ENCODE results near the gene EPS15. TPM values are rescaled to one million over a fixed set of nuclear protein-coding genes. Genes with fewer than 3 reads are reported as not detected.
"Not testable (repeated sequence)": the region's sequence is repeated elsewhere in the genome, so short reads cannot be mapped to it uniquely, and the experiment has no call there.

Gene EPS15
- total RNA-seq, 1 donor from 2014 or later, result 41.6 TPM

DNA sequence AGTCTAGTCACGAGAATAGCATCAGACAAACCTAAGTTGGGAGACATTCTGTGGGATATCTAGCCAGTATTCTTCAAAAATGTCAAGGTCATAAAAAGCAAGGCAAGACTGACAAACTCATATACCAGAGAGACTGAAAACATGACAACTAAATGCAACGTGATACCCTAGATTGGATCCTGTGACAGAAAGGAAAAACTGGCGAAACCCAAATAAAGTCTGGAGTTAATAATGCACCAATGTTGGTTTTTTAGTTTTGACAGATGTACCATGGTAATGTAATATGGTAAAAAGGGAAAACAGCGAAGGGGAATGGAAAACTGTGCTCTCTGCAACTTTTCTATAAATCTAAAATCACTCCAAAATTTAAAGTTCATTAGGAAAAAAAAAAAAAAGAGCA, 64.5 kb downstream of the EPS15 start:
- H3K27me3 Mint-ChIP-seq (ENCODE audit: low read depth), result no peaks in the 10 kb centered on the region
- peaks cover 10% of the 10 kb centered on the region for H3K36me3 Mint-ChIP-seq (ENCODE audit: low read depth)
- no peak for DNase-seq (ENCODE audit: low read depth, low spot score)
- no peak overlapping the region for H3K4me3 Mint-ChIP-seq
- TF ChIP-seq, protein P1, sequence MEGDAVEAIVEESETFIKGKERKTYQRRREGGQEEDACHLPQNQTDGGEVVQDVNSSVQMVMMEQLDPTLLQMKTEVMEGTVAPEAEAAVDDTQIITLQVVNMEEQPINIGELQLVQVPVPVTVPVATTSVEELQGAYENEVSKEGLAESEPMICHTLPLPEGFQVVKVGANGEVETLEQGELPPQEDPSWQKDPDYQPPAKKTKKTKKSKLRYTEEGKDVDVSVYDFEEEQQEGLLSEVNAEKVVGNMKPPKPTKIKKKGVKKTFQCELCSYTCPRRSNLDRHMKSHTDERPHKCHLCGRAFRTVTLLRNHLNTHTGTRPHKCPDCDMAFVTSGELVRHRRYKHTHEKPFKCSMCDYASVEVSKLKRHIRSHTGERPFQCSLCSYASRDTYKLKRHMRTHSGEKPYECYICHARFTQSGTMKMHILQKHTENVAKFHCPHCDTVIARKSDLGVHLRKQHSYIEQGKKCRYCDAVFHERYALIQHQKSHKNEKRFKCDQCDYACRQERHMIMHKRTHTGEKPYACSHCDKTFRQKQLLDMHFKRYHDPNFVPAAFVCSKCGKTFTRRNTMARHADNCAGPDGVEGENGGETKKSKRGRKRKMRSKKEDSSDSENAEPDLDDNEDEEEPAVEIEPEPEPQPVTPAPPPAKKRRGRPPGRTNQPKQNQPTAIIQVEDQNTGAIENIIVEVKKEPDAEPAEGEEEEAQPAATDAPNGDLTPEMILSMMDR (conservative IDR thresholded peaks at IDR 0.05), result no peak
- H3K4me1 Mint-ChIP-seq, result peaks cover 10% of the 10 kb centered on the region
- H3K27ac Mint-ChIP-seq (ENCODE audit: unreplicated experiment), result no peak overlapping the region
- H3K9me3 Mint-ChIP-seq, result no peaks in the 10 kb centered on the region

DNA sequence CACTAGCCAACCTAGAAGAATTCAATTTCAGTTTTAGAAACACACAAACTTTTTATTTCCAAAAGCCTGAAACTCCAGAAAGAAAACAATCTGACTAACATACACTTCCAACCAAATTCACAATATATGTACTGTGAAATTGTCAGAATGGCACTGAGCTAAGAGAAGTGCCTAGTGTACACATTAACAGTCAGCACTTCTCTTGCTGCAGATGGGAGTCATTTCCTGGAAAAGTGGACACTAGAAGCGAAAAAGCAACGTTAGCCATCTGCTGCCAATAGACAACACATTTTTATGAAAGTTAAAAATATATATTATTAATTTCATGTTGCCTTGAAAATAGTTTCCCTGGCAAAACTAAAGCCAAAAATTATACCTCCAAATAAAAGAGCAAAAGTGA, 66.1 kb downstream of the EPS15 start:
- Mint-ChIP-seq H3K27ac (ENCODE audit: unreplicated experiment) (no peak overlapping the region), H3K27me3 (ENCODE audit: low read depth) (no peaks in the 10 kb centered on the region), H3K36me3 (ENCODE audit: low read depth) (peaks cover 4% of the 10 kb centered on the region), H3K4me3 (no peak overlapping the region), H3K4me1 (peaks cover 10% of the 10 kb centered on the region), H3K9me3 (no peaks in the 10 kb centered on the region)
- TF ChIP-seq, protein P1 (conservative IDR thresholded peaks at IDR 0.05), result no peak
- no peak for DNase-seq (ENCODE audit: low read depth, low spot score)

DNA sequence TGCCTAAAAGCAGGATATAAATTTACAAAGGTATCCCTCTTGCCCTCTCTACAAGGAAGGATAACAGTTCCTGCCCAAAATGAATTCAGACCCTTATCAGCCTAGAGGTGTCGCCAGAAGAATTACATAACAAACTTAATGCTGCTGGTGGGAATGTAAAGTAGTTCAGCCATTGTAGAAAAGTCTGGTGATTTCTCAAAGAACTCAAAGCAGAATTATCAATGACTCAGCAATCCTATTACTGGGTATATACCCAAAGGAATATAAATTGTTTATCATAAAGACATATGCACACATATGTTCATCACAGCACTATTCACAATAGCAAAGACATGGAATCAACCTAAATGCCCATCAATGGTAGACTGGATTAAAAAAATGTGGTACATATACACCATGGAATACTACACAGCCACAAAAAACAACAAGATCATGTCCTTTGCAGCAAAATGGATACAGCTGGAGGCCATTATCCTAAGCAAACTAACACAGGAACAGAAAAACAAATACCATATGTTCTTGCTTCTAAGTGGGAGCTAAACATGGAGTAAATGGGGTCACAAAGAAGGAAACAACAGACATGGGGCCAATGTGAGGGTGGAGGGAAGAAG, 70.1 kb downstream of the EPS15 start:
- H3K4me1 Mint-ChIP-seq; DNase-seq (ENCODE audit: low read depth, low spot score); H3K27ac Mint-ChIP-seq (ENCODE audit: unreplicated experiment); H3K27me3 Mint-ChIP-seq (ENCODE audit: low read depth); H3K4me3 Mint-ChIP-seq; H3K36me3 Mint-ChIP-seq (ENCODE audit: low read depth); H3K9me3 Mint-ChIP-seq: not testable (repeated sequence)

DNA sequence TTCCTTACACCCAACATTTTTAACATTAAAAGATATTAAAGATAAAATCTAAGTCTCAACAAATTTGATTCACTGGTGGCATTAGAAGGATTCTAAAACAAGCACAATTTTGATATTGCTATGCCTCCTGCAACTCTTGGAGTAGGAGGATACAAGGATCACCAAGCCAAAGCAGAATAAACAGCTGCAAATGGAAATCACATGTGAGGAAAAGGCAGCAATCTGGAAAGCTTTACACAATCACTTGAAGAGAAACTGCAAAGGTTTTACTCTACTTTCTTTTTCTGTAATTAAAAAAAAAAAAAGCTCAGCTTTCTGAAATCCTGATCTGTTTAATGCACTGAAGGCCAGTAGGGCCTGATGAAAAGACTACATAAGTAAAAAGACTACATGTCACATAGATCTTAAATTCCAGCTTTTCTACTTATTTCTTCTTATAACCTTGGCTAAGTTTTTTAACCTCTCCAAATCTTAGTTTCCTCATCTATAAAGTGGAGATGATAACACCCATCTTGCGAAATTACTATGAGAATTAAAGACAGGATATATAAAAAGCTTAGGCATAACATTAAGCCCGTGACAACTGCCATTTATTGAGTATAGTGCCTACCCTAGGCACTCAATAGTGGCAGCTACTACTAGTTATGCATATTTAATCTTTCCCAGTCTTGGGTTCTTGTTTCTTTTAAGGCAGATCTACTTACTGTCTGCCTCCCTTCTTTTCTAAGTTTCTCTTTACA, 73.5 kb downstream of the EPS15 start:
- no peak overlapping the region for H3K4me3 Mint-ChIP-seq
- H3K27me3 Mint-ChIP-seq (ENCODE audit: low read depth), result no peaks in the 10 kb centered on the region
- H3K36me3 Mint-ChIP-seq (ENCODE audit: low read depth), result no peaks in the 10 kb centered on the region
- TF ChIP-seq, protein P1 (conservative IDR thresholded peaks at IDR 0.05), result no peak
- H3K9me3 Mint-ChIP-seq, result no peaks in the 10 kb centered on the region
- no peaks in the 10 kb centered on the region for H3K4me1 Mint-ChIP-seq
- no peak for DNase-seq (ENCODE audit: low read depth, low spot score)
- H3K27ac Mint-ChIP-seq (ENCODE audit: unreplicated experiment), result no peak overlapping the region

DNA sequence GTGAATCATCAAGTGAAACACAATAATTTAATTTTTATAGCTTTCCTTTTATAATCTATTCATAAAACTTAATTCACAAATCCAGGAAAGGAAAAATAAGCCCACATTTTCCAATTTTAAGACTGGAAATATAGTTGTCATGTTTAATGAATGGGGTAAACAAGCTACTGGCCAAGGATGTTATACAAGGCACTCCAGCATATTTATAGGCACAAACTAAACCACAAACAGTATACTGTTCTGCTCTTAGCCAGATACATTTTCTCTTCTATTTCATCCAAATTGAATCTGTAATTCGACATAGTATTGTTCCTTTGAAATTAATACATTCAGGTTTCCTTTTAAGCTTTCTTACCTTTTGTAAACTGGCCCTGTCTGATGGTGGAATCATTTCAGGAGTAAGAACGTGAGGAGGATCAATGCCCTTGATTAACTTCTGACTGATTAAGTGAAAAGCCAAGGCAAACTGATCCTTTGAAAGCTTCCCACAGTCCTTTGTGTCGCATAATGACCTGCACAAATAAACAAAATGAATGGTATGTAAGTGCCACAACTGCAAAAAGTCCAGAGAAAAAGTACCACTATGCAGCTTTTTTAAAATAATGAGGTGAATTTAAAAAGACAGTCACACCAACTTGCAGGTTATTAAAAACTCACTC, 74.4 kb downstream of the EPS15 start:
- no peaks in the 10 kb centered on the region for H3K36me3 Mint-ChIP-seq (ENCODE audit: low read depth)
- TF ChIP-seq, protein P1 (conservative IDR thresholded peaks at IDR 0.05), result no peak
- H3K9me3 Mint-ChIP-seq, result no peaks in the 10 kb centered on the region
- no peak overlapping the region for H3K27ac Mint-ChIP-seq (ENCODE audit: unreplicated experiment)
- H3K4me3 Mint-ChIP-seq, result no peak overlapping the region
- no peaks in the 10 kb centered on the region for H3K4me1 Mint-ChIP-seq
- no peaks in the 10 kb centered on the region for H3K27me3 Mint-ChIP-seq (ENCODE audit: low read depth)
- DNase-seq (ENCODE audit: low read depth, low spot score), result no peak

DNA sequence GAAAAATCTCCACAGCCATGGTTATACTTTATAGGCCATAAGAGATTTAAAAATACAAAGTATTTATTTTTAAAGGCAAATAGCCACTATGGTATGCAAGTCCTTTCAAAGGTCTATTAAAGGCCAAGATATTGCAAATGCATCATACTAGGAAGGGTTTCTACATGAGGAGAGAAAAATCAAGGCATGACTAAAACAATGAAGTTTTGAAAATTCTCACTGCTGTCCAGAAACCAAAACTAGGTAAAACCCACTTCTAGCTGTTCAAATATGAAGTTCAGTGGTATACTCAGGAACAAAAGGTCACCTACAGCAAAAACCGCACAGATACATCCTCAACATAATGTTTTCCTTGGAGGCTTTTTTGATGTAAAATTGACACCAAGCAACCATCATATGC, 75.0 kb downstream of the EPS15 start:
- Mint-ChIP-seq H3K36me3 (ENCODE audit: low read depth) (no peaks in the 10 kb centered on the region), H3K27me3 (ENCODE audit: low read depth) (no peaks in the 10 kb centered on the region), H3K4me3 (no peak overlapping the region), H3K27ac (ENCODE audit: unreplicated experiment) (no peak overlapping the region), H3K4me1 (no peaks in the 10 kb centered on the region), H3K9me3 (no peaks in the 10 kb centered on the region)
- DNase-seq (ENCODE audit: low read depth, low spot score), result no peak
- TF ChIP-seq, protein P1 (conservative IDR thresholded peaks at IDR 0.05), result no peak

Measured in neural crest cell (in vitro differentiated cells).